WTC11 (cell line): ENCODE results near the gene LINC01488. TPM values are rescaled to one million over a fixed set of nuclear protein-coding genes. Genes with fewer than 3 reads are reported as not detected.

Experiments used
- ATAC-seq: fragments of 200-7000 bp; cut with Tn5 transposase; 2 replicates; pipeline ENCODE4 v1.10.0; 2021; ENCODE audit warnings: mild to moderate bottlenecking, moderate library complexity
- CTCF ChIA-PET: fragments of 300-600 bp; sonication (Branson Sonifier 250); formaldehyde crosslinking; loops from one replicate; lab custom pipeline; 2021; ENCODE audit warnings: antibody characterized with exemption; lab: Charles Lee
- POLR2A ChIA-PET: fragments of 350-600 bp; sonication (Branson Sonifier 250); formaldehyde crosslinking; loops from one replicate; lab custom pipeline; 2021; ENCODE audit warnings: antibody characterized with exemption; lab: Charles Lee
- DNase-seq: peaks from one replicate; pipeline ENCODE4 v3.0.0; 2021; ENCODE audit warnings: low spot score
- H3K27ac Mint-ChIP-seq: 2 replicates; pipeline ENCODE4 v1.8.0; 2021; ENCODE audit warnings: mixed read lengths
- H3K27me3 Mint-ChIP-seq: 2 replicates; pipeline ENCODE4 v1.8.0; 2021; ENCODE audit warnings: low read depth, mild to moderate bottlenecking, moderate library complexity, mixed read lengths
- H3K36me3 Mint-ChIP-seq: 2 replicates; pipeline ENCODE4 v1.8.0; 2021; ENCODE audit warnings: mixed read lengths
- H3K4me1 Mint-ChIP-seq: 2 replicates; pipeline ENCODE4 v1.8.0; 2022; ENCODE audit warnings: mixed read lengths
- H3K4me3 Mint-ChIP-seq: 2 replicates; pipeline ENCODE4 v1.8.0; 2021; ENCODE audit warnings: mild to moderate bottlenecking, moderate library complexity, mixed read lengths
- H3K9me3 Mint-ChIP-seq: 2 replicates; pipeline ENCODE4 v1.8.0; 2021; ENCODE audit warnings: mixed read lengths
- ATF2 ChIP-seq: sonication (generic); formaldehyde crosslinking; IDR thresholded peaks from 2 replicates; pipeline ENCODE4 v1.8.1; 2022; ENCODE audit warnings: low read depth, missing genetic modification reagents, borderline replicate concordance
- EMX1 ChIP-seq: fragments of 250-450 bp; sonication (Bioruptor Pico); IDR thresholded peaks from 2 replicates; pipeline ENCODE4 v1.8.0; 2021; ENCODE audit warnings: mild to moderate bottlenecking
- ETV6 ChIP-seq: sonication (generic); formaldehyde crosslinking; IDR thresholded peaks from 2 replicates; pipeline ENCODE4 v1.8.1; 2022; ENCODE audit warnings: mild to moderate bottlenecking, missing genetic modification reagents
- FOXK1 ChIP-seq: sonication (generic); formaldehyde crosslinking; IDR thresholded peaks from 2 replicates; pipeline ENCODE4 v1.8.0; 2022; ENCODE audit warnings: mild to moderate bottlenecking, moderate library complexity, missing genetic modification reagents
- PREB ChIP-seq: sonication (generic); formaldehyde crosslinking; IDR thresholded peaks from 2 replicates; pipeline ENCODE4 v1.8.1; 2022; ENCODE audit warnings: mild to moderate bottlenecking, missing genetic modification reagents, moderate library complexity, borderline replicate concordance
- TP53 ChIP-seq: sonication (generic); formaldehyde crosslinking; IDR thresholded peaks from 2 replicates; pipeline ENCODE4 v1.8.1; 2023; ENCODE audit warnings: mild to moderate bottlenecking, missing genetic modification reagents
- ZNF263 ChIP-seq: sonication (generic); formaldehyde crosslinking; IDR thresholded peaks from 2 replicates; pipeline ENCODE4 v1.8.1; 2022; ENCODE audit warnings: low read depth, mild to moderate bottlenecking, moderate library complexity, missing genetic modification reagents
- ZNF423 ChIP-seq: fragments of 250-450 bp; sonication (Bioruptor Pico); IDR thresholded peaks from 2 replicates; pipeline ENCODE4 v2.1.2; 2022; ENCODE audit warnings: mild to moderate bottlenecking, moderate library complexity
- total RNA-seq: library from RNA; stranded (reverse); gene quantifications from 3 replicates; pipeline ENCODE4 v1.2.3, GENCODE V29; 2021
- TF ChIP-seq, protein P1 (sequence below): sonication (generic); formaldehyde crosslinking; IDR thresholded peaks from 2 replicates; pipeline ENCODE4 v1.8.1; 2023; ENCODE audit warnings: mild to moderate bottlenecking, missing genetic modification reagents, borderline replicate concordance
- TF ChIP-seq, protein P2 (sequence below): sonication (generic); formaldehyde crosslinking; conservative IDR thresholded peaks from 2 replicates; pipeline ENCODE4 v1.8.1; 2023; ENCODE audit warnings: mild to moderate bottlenecking, low read depth, missing genetic modification reagents, moderate library complexity
- TF ChIP-seq, protein P3 (sequence below): sonication (generic); formaldehyde crosslinking; IDR thresholded peaks from 2 replicates; pipeline ENCODE4 v1.8.1; 2023; ENCODE audit warnings: mild to moderate bottlenecking, missing genetic modification reagents
- TF ChIP-seq, protein P4 (sequence below): sonication (generic); formaldehyde crosslinking; IDR thresholded peaks from 2 replicates; pipeline ENCODE4 v1.8.0; 2022; ENCODE audit warnings: missing genetic modification reagents
- TF ChIP-seq, protein P5 (sequence below): sonication (generic); formaldehyde crosslinking; IDR thresholded peaks from 2 replicates; pipeline ENCODE4 v1.8.1; 2022; ENCODE audit warnings: missing genetic modification reagents, borderline replicate concordance

The LINC01488 gene
- total RNA-seq, 1 experiment from 2014 or later = not detected

- no peaks in the 10 kb centered on the region; the same call in 1 of the 2 replicates for H3K27me3 Mint-ChIP-seq
- POLR2A ChIA-PET = no interaction called here
- CTCF ChIA-PET = interaction anchor here (0.6 kb wide), 1 partner anchor 529 kb away, joined by 3 read pairs; no protein-coding TSS in a partner anchor
Measured at GRCh38 chr11:69531717-69532088, 50.2 kb downstream of the LINC01488 start.

More at GRCh38 chr11:69531717-69532088, 50.2 kb downstream of the LINC01488 start:
- TF ChIP-seq ZNF263 (CRISPR knock-in tag) = no peak
- TF ChIP-seq, protein P1, sequence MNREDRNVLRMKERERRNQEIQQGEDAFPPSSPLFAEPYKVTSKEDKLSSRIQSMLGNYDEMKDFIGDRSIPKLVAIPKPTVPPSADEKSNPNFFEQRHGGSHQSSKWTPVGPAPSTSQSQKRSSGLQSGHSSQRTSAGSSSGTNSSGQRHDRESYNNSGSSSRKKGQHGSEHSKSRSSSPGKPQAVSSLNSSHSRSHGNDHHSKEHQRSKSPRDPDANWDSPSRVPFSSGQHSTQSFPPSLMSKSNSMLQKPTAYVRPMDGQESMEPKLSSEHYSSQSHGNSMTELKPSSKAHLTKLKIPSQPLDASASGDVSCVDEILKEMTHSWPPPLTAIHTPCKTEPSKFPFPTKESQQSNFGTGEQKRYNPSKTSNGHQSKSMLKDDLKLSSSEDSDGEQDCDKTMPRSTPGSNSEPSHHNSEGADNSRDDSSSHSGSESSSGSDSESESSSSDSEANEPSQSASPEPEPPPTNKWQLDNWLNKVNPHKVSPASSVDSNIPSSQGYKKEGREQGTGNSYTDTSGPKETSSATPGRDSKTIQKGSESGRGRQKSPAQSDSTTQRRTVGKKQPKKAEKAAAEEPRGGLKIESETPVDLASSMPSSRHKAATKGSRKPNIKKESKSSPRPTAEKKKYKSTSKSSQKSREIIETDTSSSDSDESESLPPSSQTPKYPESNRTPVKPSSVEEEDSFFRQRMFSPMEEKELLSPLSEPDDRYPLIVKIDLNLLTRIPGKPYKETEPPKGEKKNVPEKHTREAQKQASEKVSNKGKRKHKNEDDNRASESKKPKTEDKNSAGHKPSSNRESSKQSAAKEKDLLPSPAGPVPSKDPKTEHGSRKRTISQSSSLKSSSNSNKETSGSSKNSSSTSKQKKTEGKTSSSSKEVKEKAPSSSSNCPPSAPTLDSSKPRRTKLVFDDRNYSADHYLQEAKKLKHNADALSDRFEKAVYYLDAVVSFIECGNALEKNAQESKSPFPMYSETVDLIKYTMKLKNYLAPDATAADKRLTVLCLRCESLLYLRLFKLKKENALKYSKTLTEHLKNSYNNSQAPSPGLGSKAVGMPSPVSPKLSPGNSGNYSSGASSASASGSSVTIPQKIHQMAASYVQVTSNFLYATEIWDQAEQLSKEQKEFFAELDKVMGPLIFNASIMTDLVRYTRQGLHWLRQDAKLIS (CRISPR knock-in tag) = no peak
- TF ChIP-seq PREB (CRISPR knock-in tag) = no peak
- TF ChIP-seq, protein P2, sequence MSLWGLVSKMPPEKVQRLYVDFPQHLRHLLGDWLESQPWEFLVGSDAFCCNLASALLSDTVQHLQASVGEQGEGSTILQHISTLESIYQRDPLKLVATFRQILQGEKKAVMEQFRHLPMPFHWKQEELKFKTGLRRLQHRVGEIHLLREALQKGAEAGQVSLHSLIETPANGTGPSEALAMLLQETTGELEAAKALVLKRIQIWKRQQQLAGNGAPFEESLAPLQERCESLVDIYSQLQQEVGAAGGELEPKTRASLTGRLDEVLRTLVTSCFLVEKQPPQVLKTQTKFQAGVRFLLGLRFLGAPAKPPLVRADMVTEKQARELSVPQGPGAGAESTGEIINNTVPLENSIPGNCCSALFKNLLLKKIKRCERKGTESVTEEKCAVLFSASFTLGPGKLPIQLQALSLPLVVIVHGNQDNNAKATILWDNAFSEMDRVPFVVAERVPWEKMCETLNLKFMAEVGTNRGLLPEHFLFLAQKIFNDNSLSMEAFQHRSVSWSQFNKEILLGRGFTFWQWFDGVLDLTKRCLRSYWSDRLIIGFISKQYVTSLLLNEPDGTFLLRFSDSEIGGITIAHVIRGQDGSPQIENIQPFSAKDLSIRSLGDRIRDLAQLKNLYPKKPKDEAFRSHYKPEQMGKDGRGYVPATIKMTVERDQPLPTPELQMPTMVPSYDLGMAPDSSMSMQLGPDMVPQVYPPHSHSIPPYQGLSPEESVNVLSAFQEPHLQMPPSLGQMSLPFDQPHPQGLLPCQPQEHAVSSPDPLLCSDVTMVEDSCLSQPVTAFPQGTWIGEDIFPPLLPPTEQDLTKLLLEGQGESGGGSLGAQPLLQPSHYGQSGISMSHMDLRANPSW = no peak
- TF ChIP-seq, protein P3, sequence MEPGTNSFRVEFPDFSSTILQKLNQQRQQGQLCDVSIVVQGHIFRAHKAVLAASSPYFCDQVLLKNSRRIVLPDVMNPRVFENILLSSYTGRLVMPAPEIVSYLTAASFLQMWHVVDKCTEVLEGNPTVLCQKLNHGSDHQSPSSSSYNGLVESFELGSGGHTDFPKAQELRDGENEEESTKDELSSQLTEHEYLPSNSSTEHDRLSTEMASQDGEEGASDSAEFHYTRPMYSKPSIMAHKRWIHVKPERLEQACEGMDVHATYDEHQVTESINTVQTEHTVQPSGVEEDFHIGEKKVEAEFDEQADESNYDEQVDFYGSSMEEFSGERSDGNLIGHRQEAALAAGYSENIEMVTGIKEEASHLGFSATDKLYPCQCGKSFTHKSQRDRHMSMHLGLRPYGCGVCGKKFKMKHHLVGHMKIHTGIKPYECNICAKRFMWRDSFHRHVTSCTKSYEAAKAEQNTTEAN = no peak
- TF ChIP-seq, protein P4, sequence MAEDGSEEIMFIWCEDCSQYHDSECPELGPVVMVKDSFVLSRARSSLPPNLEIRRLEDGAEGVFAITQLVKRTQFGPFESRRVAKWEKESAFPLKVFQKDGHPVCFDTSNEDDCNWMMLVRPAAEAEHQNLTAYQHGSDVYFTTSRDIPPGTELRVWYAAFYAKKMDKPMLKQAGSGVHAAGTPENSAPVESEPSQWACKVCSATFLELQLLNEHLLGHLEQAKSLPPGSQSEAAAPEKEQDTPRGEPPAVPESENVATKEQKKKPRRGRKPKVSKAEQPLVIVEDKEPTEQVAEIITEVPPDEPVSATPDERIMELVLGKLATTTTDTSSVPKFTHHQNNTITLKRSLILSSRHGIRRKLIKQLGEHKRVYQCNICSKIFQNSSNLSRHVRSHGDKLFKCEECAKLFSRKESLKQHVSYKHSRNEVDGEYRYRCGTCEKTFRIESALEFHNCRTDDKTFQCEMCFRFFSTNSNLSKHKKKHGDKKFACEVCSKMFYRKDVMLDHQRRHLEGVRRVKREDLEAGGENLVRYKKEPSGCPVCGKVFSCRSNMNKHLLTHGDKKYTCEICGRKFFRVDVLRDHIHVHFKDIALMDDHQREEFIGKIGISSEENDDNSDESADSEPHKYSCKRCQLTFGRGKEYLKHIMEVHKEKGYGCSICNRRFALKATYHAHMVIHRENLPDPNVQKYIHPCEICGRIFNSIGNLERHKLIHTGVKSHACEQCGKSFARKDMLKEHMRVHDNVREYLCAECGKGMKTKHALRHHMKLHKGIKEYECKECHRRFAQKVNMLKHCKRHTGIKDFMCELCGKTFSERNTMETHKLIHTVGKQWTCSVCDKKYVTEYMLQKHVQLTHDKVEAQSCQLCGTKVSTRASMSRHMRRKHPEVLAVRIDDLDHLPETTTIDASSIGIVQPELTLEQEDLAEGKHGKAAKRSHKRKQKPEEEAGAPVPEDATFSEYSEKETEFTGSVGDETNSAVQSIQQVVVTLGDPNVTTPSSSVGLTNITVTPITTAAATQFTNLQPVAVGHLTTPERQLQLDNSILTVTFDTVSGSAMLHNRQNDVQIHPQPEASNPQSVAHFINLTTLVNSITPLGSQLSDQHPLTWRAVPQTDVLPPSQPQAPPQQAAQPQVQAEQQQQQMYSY (CRISPR knock-in tag) = no peak
- TF ChIP-seq TP53 (CRISPR knock-in tag) = no peak
- TF ChIP-seq, protein P5, sequence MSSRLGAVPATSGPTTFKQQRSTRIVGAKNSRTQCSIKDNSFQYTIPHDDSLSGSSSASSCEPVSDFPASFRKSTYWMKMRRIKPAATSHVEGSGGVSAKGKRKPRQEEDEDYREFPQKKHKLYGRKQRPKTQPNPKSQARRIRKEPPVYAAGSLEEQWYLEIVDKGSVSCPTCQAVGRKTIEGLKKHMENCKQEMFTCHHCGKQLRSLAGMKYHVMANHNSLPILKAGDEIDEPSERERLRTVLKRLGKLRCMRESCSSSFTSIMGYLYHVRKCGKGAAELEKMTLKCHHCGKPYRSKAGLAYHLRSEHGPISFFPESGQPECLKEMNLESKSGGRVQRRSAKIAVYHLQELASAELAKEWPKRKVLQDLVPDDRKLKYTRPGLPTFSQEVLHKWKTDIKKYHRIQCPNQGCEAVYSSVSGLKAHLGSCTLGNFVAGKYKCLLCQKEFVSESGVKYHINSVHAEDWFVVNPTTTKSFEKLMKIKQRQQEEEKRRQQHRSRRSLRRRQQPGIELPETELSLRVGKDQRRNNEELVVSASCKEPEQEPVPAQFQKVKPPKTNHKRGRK (CRISPR knock-in tag) = no peak
- no peak for TF ChIP-seq ZNF423 (CRISPR knock-in tag)
- no peak for TF ChIP-seq ATF2
- TF ChIP-seq EMX1 = no peak
- no peak for TF ChIP-seq ETV6
- TF ChIP-seq FOXK1 (CRISPR knock-in tag) = no peak
- Mint-ChIP-seq H3K4me3 (no peak overlapping the region), H3K36me3 (no peaks in the 10 kb centered on the region), H3K27ac (no peak overlapping the region), H3K4me1 (peaks cover 19% of the 10 kb centered on the region), H3K9me3 (no peaks in the 10 kb centered on the region)
- ATAC-seq (no peak), DNase-seq (no peak)
